ENCODE results near the gene WTAP. TPM values are rescaled to one million over a fixed set of nuclear protein-coding genes. Genes with fewer than 3 reads are reported as not detected.
"Not testable (repeated sequence)": the region's sequence is repeated elsewhere in the genome, so short reads cannot be mapped to it uniquely, and the experiment has no call there.

The WTAP gene
- total RNA-seq, 1 experiment from 2014 or later: 90.3 TPM

- DNase-seq (ENCODE audit: low read depth): peak; percentile 90
These were observed 33.3 kb upstream of the WTAP start for GRCh38 chr6:159693894-159694545.

- DNase-seq (ENCODE audit: low read depth): peak; percentile 75
These were observed 31.3 kb upstream of the WTAP start for GRCh38 chr6:159695984-159696383.

GRCh38 chr6:159700970-159701369 lies 26.3 kb upstream of the WTAP start:
- DNase-seq (ENCODE audit: low read depth): peak; percentile 93

- peak; percentile 95 for DNase-seq (ENCODE audit: low read depth)
These were observed 25.8 kb upstream of the WTAP start for GRCh38 chr6:159701413-159701999.

- DNase-seq (ENCODE audit: low read depth): not testable (repeated sequence)
These were observed 16.7 kb upstream of the WTAP start for GRCh38 chr6:159710603-159711002.

GRCh38 chr6:159712389-159712788 lies 14.9 kb upstream of the WTAP start:
- not testable (repeated sequence) for DNase-seq (ENCODE audit: low read depth)

- DNase-seq (ENCODE audit: low read depth): no peak
These were observed 13.3 kb upstream of the WTAP start for GRCh38 chr6:159713984-159714383.

GRCh38 chr6:159714404-159714803 lies 12.9 kb upstream of the WTAP start:
- DNase-seq (ENCODE audit: low read depth): no peak

GRCh38 chr6:159715166-159715565 lies 12.1 kb upstream of the WTAP start:
- DNase-seq (ENCODE audit: low read depth): no peak

GRCh38 chr6:159715605-159716004 lies 11.7 kb upstream of the WTAP start:
- DNase-seq (ENCODE audit: low read depth): no peak

GRCh38 chr6:159716247-159717096 lies 10.8 kb upstream of the WTAP start:
- DNase-seq (ENCODE audit: low read depth): peak; percentile 92

GRCh38 chr6:159718634-159719033 lies 8.7 kb upstream of the WTAP start:
- no peak for DNase-seq (ENCODE audit: low read depth)

GRCh38 chr6:159719287-159719686 lies 8.0 kb upstream of the WTAP start:
- no peak for DNase-seq (ENCODE audit: low read depth)

- DNase-seq (ENCODE audit: low read depth): peak; percentile 19
These were observed 6.6 kb upstream of the WTAP start for GRCh38 chr6:159720708-159721107.

- DNase-seq (ENCODE audit: low read depth): not testable (repeated sequence)
These were observed 5.3 kb upstream of the WTAP start for GRCh38 chr6:159721981-159722380.

GRCh38 chr6:159722655-159723054 lies 4.7 kb upstream of the WTAP start:
- no peak for DNase-seq (ENCODE audit: low read depth)

- DNase-seq (ENCODE audit: low read depth): no peak
These were observed 4.0 kb upstream of the WTAP start for GRCh38 chr6:159723259-159723658.

- DNase-seq (ENCODE audit: low read depth): no peak
These were observed 2.5 kb upstream of the WTAP start for GRCh38 chr6:159724778-159725177.

GRCh38 chr6:159725208-159725607 lies 2.1 kb upstream of the WTAP start:
- DNase-seq (ENCODE audit: low read depth): not testable (repeated sequence)

GRCh38 chr6:159726255-159726917 lies 920 bp upstream of the WTAP start:
- no peak for DNase-seq (ENCODE audit: low read depth)

GRCh38 chr6:159727717-159728445 lies 575 bp downstream of the WTAP start:
- DNase-seq (ENCODE audit: low read depth): peak; percentile 40
